GM21786 (cell line): ENCODE measurements around the gene KNDC1.
"Not testable (repeated sequence)": the region's sequence is repeated elsewhere in the genome, so short reads cannot be mapped to it uniquely, and the experiment has no call there.

Experiments
- ATAC-seq: cut with Tn5 transposase; IDR thresholded peaks from one replicate; pipeline ENCODE4 v1.9.1; 2021; ENCODE audit not compliant: unreplicated experiment

KNDC1 gene

GRCh38 chr10:133139551-133140065, 20.4 kb upstream of the KNDC1 start:
- no peak for ATAC-seq

GRCh38 chr10:133140417-133141143, 19.4 kb upstream of the KNDC1 start:
- ATAC-seq, result no peak

GRCh38 chr10:133141144-133141957, 18.7 kb upstream of the KNDC1 start:
- ATAC-seq, result no peak

- ATAC-seq, result no peak
Observed at GRCh38 chr10:133141958-133142340, 18.1 kb upstream of the KNDC1 start.

GRCh38 chr10:133142523-133143199, 17.4 kb upstream of the KNDC1 start:
- ATAC-seq, result no peak

- no peak for ATAC-seq
Observed at GRCh38 chr10:133143200-133143533, 16.9 kb upstream of the KNDC1 start.

GRCh38 chr10:133143546-133143945, 16.5 kb upstream of the KNDC1 start:
- ATAC-seq, result no peak

GRCh38 chr10:133144771-133145170, 15.2 kb upstream of the KNDC1 start:
- no peak for ATAC-seq

GRCh38 chr10:133150226-133150625, 9.8 kb upstream of the KNDC1 start:
- no peak for ATAC-seq

- ATAC-seq, result no peak
Observed at GRCh38 chr10:133150656-133151055, 9.4 kb upstream of the KNDC1 start.

GRCh38 chr10:133151071-133151470, 8.9 kb upstream of the KNDC1 start:
- ATAC-seq, result not testable (repeated sequence)

- no peak for ATAC-seq
Observed at GRCh38 chr10:133151543-133151972, 8.5 kb upstream of the KNDC1 start.

GRCh38 chr10:133154411-133154810, 5.6 kb upstream of the KNDC1 start:
- no peak for ATAC-seq

- no peak for ATAC-seq
Observed at GRCh38 chr10:133154996-133155778, 4.8 kb upstream of the KNDC1 start.

GRCh38 chr10:133156674-133157579, 3.1 kb upstream of the KNDC1 start:
- no peak for ATAC-seq

- ATAC-seq, result no peak
Observed at GRCh38 chr10:133157662-133158436, 2.2 kb upstream of the KNDC1 start.

- ATAC-seq, result no peak
Observed at GRCh38 chr10:133158437-133158755, 1.6 kb upstream of the KNDC1 start.

- ATAC-seq, result no peak
Observed at GRCh38 chr10:133158756-133159610, 1.0 kb upstream of the KNDC1 start.
